ENCODE measurements around the gene LDLRAD3.
A peak's percentile ranks its signal among the peaks of the same experiment; 100 is the strongest.

- TF ChIP-seq CTCF (IDR thresholded peaks at IDR 0.05): no peak
- peak; percentile 70 for TF ChIP-seq POLR2AphosphoS5 (IDR thresholded peaks at IDR 0.05)
- TF ChIP-seq POLR2A (IDR thresholded peaks at IDR 0.05): no peak
These were observed 242.7 kb downstream of the LDLRAD3 start for GRCh38 chr11:36186340-36187175.

Data from prostate gland (tissue), 2 donors.